ENCODE measurements around the gene DIPK1C. TPM values are rescaled to one million over a fixed set of nuclear protein-coding genes. Genes with fewer than 3 reads are reported as not detected.

DIPK1C gene
- polyA plus RNA-seq, 2 of the 4 experiments (the other 2 are of a cell fraction): not detected

GRCh38 chr18:74395648-74396154 is 61.4 kb downstream of the DIPK1C start (continued):
- TF ChIP-seq, protein P1, sequence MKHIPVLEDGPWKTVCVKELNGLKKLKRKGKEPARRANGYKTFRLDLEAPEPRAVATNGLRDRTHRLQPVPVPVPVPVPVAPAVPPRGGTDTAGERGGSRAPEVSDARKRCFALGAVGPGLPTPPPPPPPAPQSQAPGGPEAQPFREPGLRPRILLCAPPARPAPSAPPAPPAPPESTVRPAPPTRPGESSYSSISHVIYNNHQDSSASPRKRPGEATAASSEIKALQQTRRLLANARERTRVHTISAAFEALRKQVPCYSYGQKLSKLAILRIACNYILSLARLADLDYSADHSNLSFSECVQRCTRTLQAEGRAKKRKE (CRISPR knock-in tag; IDR thresholded peaks at IDR 0.05; ENCODE audit: low read depth): no peak

- no peak for DNase-seq (ENCODE audit: low read depth in 1 of 2, low spot score in 1 of 2)
- WGBS (ENCODE audit: missing lambda C conversion rate): 29% methylated on average over 7 of the region's 7 CpGs
- CTCF ChIA-PET: no interaction called here
- ATAC-seq: no peak
- POLR2A ChIA-PET: no interaction called here
- Histone ChIP-seq H3K4me1 (no peaks in the 10 kb centered on the region), H3K4me3 (no peak overlapping the region), H3K27ac (no peak overlapping the region), H3K4me2 (no peak overlapping the region), H3K9me3 (no peaks in the 10 kb centered on the region)
- TF ChIP-seq HDAC2 (IDR thresholded peaks at IDR 0.05) (no peak), CHD4 (IDR thresholded peaks at IDR 0.05; ENCODE audit: borderline replicate concordance) (no peak), RNF2 (IDR thresholded peaks at IDR 0.05; ENCODE audit: borderline replicate concordance, low read depth) (no peak), MAFK (IDR thresholded peaks at IDR 0.05; ENCODE audit: partially characterized antibody) (no peak), RARB (CRISPR knock-in tag; IDR thresholded peaks at IDR 0.05) (no peak), TP53 (CRISPR knock-in tag; IDR thresholded peaks at IDR 0.05) (no peak)
- no peak for FAIRE-seq
Measured at GRCh38 chr18:74395006-74395405, 62.1 kb downstream of the DIPK1C start.

DNA sequence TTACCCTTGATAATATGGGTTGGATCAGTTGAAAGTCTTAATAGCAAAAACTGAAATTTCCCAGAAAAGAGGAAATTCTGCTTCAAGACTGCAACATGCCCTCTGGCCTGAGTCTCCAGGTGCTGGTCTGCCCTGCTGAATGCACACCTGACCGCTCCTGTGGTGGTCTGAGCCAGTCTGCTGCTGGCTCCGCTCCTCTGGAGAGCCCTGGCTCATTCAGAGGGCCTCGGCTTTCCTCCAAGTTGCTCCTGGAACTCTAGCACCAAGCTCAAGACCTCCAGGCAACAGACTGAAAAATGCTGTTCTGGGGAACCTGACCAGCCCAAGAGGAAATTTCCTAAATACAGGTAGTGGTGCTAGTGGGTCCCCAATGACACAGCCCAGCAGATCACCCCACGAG is 64.8 kb downstream of the DIPK1C start:
- H3K4me2 ChIP-seq: no peak overlapping the region
- WGBS (ENCODE audit: missing lambda C conversion rate): 13% methylated on average over 4 of the region's 4 CpGs
- no peak overlapping the region for H3K4me3 ChIP-seq
- no peak overlapping the region for H3K27ac ChIP-seq
- H3K9me3 ChIP-seq: no peaks in the 10 kb centered on the region
- FAIRE-seq (no peak), DNase-seq (ENCODE audit: low read depth in 1 of 2, low spot score in 1 of 2) (no peak), ATAC-seq (no peak)
- ChIA-PET CTCF (no interaction called here), POLR2A (no interaction called here)
- H3K4me1 ChIP-seq: no peaks in the 10 kb centered on the region
- TF ChIP-seq RNF2 (IDR thresholded peaks at IDR 0.05; ENCODE audit: borderline replicate concordance, low read depth): no peak
- TF ChIP-seq E2F6 (IDR thresholded peaks at IDR 0.05; ENCODE audit: borderline replicate concordance, low read depth): no peak
- no peak for TF ChIP-seq GATA3 (IDR thresholded peaks at IDR 0.05; ENCODE audit: borderline replicate concordance)
- TF ChIP-seq CTCF (IDR thresholded peaks at IDR 0.05): no peak
- TF ChIP-seq, protein P1 (CRISPR knock-in tag; IDR thresholded peaks at IDR 0.05; ENCODE audit: low read depth): no peak
- TF ChIP-seq HEYL (CRISPR knock-in tag; IDR thresholded peaks at IDR 0.05): no peak
- no peak for TF ChIP-seq MAX (IDR thresholded peaks at IDR 0.05)
- no peak for TF ChIP-seq RARB (CRISPR knock-in tag; IDR thresholded peaks at IDR 0.05)
- no peak for TF ChIP-seq HOXB13 (CRISPR knock-in tag; IDR thresholded peaks at IDR 0.05; ENCODE audit: low read depth)
- no peak for TF ChIP-seq SMC3 (IDR thresholded peaks at IDR 0.05)
- TF ChIP-seq FOSL2 (IDR thresholded peaks at IDR 0.05): no peak
- no peak for TF ChIP-seq FOSL2 (CRISPR knock-in tag; IDR thresholded peaks at IDR 0.05)

DNA sequence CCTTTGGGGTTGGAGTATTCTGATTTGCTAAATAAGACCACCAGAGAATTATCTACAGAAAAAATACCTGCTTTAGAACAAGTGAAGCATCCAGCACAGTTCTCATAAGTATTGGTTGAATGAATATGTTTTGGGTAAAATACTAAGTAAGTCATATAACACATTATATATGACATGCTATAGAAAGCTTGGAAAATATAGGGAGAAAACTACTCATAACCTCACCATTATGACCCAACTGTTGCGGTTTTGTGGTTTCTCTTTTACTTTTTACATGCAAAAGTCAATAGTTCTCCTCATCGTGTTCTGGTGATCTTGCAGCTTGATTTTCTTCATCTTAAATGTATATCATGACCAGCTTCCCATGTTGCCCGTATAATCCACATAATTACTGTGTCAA is 66.2 kb downstream of the DIPK1C start:
- 25% methylated on average over 3 of the region's 3 CpGs for WGBS (ENCODE audit: missing lambda C conversion rate)
- TF ChIP-seq FOSL2 (IDR thresholded peaks at IDR 0.05) (no peak), FOSL2 (CRISPR knock-in tag; IDR thresholded peaks at IDR 0.05) (no peak), HDAC2 (IDR thresholded peaks at IDR 0.05) (no peak), MAZ (IDR thresholded peaks at IDR 0.05; ENCODE audit: borderline replicate concordance, low read depth, low read length) (no peak), KDM5A (IDR thresholded peaks at IDR 0.05) (no peak), RNF2 (IDR thresholded peaks at IDR 0.05; ENCODE audit: borderline replicate concordance, low read depth) (no peak), ELK1 (IDR thresholded peaks at IDR 0.05; ENCODE audit: low read depth, low read length) (no peak), HOXB13 (CRISPR knock-in tag; IDR thresholded peaks at IDR 0.05; ENCODE audit: low read depth) (no peak), HOXB5 (CRISPR knock-in tag; IDR thresholded peaks at IDR 0.05) (no peak), JUN (IDR thresholded peaks at IDR 0.05) (no peak), SREBF2 (IDR thresholded peaks at IDR 0.05) (no peak), RCOR1 (IDR thresholded peaks at IDR 0.05; ENCODE audit: low read depth, low read length) (no peak)
- Histone ChIP-seq H3K4me1 (no peaks in the 10 kb centered on the region), H3K27ac (no peak overlapping the region), H3K4me2 (no peak overlapping the region), H3K4me3 (no peak overlapping the region), H3K9me3 (no peaks in the 10 kb centered on the region)
- FAIRE-seq (no peak), ATAC-seq (no peak), DNase-seq (ENCODE audit: low read depth in 1 of 2, low spot score in 1 of 2) (no peak)
- ChIA-PET POLR2A (no interaction called here), CTCF (no interaction called here)
